ENCODE data around the gene CLEC17A.

DNA sequence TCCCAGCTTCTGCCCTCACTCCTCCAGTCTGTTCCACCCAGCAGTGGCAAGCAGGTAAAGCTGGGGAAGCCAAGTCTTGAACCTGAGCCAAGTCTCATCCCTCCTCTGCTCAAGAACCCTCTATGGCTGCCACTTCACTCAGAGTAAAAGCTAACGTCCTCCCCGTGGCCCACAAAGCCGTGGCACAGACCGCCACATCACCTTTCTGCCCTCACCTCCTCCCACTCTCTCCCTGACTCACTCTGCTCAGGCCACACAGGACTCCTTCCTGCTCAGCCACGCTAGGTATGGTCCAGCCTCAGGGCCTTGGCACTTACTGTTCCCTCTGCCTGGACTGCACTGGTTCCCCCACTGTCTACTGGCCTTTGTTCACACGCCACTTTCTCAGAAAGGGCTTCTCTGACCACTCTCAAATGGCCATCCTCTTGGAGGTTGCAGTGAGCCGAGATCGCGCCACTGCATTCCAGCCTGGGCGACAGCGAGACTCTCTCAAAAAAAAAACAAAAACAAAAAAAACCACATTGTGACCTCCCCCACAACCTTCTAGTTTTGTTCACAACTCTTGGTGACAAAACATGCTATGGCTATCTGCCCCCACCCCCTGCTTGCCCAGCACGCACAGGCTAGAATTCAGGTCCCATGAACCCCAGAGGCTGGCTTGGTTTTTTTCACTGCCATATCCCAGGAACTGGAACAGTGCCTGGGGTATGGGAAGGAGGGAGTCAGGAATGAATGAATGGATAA is 26.8 kb upstream of the CLEC17A start:
- TF ChIP-seq, protein P1, sequence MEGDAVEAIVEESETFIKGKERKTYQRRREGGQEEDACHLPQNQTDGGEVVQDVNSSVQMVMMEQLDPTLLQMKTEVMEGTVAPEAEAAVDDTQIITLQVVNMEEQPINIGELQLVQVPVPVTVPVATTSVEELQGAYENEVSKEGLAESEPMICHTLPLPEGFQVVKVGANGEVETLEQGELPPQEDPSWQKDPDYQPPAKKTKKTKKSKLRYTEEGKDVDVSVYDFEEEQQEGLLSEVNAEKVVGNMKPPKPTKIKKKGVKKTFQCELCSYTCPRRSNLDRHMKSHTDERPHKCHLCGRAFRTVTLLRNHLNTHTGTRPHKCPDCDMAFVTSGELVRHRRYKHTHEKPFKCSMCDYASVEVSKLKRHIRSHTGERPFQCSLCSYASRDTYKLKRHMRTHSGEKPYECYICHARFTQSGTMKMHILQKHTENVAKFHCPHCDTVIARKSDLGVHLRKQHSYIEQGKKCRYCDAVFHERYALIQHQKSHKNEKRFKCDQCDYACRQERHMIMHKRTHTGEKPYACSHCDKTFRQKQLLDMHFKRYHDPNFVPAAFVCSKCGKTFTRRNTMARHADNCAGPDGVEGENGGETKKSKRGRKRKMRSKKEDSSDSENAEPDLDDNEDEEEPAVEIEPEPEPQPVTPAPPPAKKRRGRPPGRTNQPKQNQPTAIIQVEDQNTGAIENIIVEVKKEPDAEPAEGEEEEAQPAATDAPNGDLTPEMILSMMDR (IDR thresholded peaks at IDR 0.05) = no peak
- no peak for TF ChIP-seq POLR2A (IDR thresholded peaks at IDR 0.05)
- no peak for TF ChIP-seq POLR2AphosphoS5 (IDR thresholded peaks at IDR 0.05)
- no peak for TF ChIP-seq EP300 (IDR thresholded peaks at IDR 0.05)
